Kidney (tissue), 14 donors: Measurements from ENCODE around the gene CA14. TPM values are rescaled to one million over a fixed set of nuclear protein-coding genes. Genes with fewer than 3 reads are reported as not detected.
A peak's percentile ranks its signal among the peaks of the same experiment; 100 is the strongest.

ENCODE experiments used
- DNase-seq, 5 donors: peaks; one replicate each; pipeline ENCODE4 v3.0.0-alpha.2; 2013 to 2020
- FAIRE-seq: peaks from 2 replicates; lab custom pipeline; 2012; peaks lifted over from hg19 to GRCh38; lab: Jason Lieb, UNC
- H3K27ac ChIP-seq, 2 donors: one replicate each; pipeline ENCODE4 v1.7.0; 2013; ENCODE audit warnings: low read depth in 2 of 2, low read length in 2 of 2, inconsistent platforms in 1 of 2
- H3K27me3 ChIP-seq: one replicate; pipeline ENCODE4 v1.7.1; 2013; ENCODE audit warnings: low read length, inconsistent platforms; ENCODE audit not compliant: control insufficient read depth, insufficient read depth
- H3K36me3 ChIP-seq, 3 donors: one replicate each; pipeline versions ENCODE4 v1.7.0 to v1.7.1; 2013; ENCODE audit warnings: low read length in 3 of 3, control low read depth in 1 of 3, inconsistent platforms in 1 of 3; ENCODE audit not compliant: insufficient read depth in 3 of 3, control insufficient read depth in 2 of 3
- H3K4me1 ChIP-seq, 3 donors: one replicate each; pipeline versions ENCODE4 v1.7.0 to v1.7.1; 2013; ENCODE audit warnings: low read length in 3 of 3, inconsistent platforms in 1 of 3, low read depth in 1 of 3; ENCODE audit not compliant: control insufficient read depth in 2 of 3, insufficient read depth in 2 of 3
- H3K4me3 ChIP-seq, 3 donors: one replicate each; pipeline versions ENCODE4 v1.7.0 to v1.8.1; 2013; ENCODE audit warnings: low read length in 3 of 3, control low read depth in 1 of 3, inconsistent platforms in 1 of 3
- H3K9ac ChIP-seq, 3 donors: one replicate each; pipeline versions ENCODE4 v1.7.0 to v1.7.1; 2013; ENCODE audit warnings: low read length in 3 of 3, control low read depth in 1 of 3, inconsistent platforms in 1 of 3
- H3K9me3 ChIP-seq, 3 donors: one replicate each; pipeline versions ENCODE4 v1.7.0 to v1.7.1; 2013; ENCODE audit warnings: low read length in 3 of 3, control low read depth in 1 of 3, inconsistent platforms in 1 of 3; ENCODE audit not compliant: control insufficient read depth in 2 of 3, insufficient read depth in 1 of 3
- intact Hi-C: fragments of 100-400 bp; cut with DNase I; formaldehyde crosslinking; loops from one replicate; pipeline ENCODE4 v1.11.1; 2022
- polyA plus RNA-seq: library from polyadenylated mRNA; stranded (reverse); fragments of 350-450 nt; fragmentation: Illumina TruSeq; extraction: RNeasy Lipid Tissue Mini Kit (QIAGEN cat#74804); gene quantifications from one replicate; pipeline ENCODE4 v1.2.3, GENCODE V29; 2014; ENCODE audit warnings: low read depth, low replicate concordance; ENCODE audit not compliant: insufficient read depth
- total RNA-seq: library from RNA; stranded (reverse); fragmentation: NEBNext Ultra II Directional; extraction: Animal tissue kit (Norgen Biotek cat#: 25700); gene quantifications from one replicate; pipeline ENCODE4 v1.2.1, GENCODE V29; 2021
- TF ChIP-seq, protein P1 (sequence below): IDR thresholded peaks from 3 replicates; pipeline ENCODE4 v1.5.1; 2012; ENCODE audit warnings: mild to moderate bottlenecking, moderate library complexity, borderline replicate concordance; ENCODE audit not compliant: insufficient read depth; ENCODE audit errors: extremely low read depth
- donor health status: control.
- donor health status: control.
- donor health status: control.
- donor health status: control.
- donor health status: control.
- donor health status: DM: yes; HTN: yes; CAD: no.
- donor health status: Normal renal cell carcinoma (clear cell type).

The CA14 gene
- total and polyA plus RNA-seq, 2 donors from 2014 or later = 0.35 to 0.41 TPM

DNA sequence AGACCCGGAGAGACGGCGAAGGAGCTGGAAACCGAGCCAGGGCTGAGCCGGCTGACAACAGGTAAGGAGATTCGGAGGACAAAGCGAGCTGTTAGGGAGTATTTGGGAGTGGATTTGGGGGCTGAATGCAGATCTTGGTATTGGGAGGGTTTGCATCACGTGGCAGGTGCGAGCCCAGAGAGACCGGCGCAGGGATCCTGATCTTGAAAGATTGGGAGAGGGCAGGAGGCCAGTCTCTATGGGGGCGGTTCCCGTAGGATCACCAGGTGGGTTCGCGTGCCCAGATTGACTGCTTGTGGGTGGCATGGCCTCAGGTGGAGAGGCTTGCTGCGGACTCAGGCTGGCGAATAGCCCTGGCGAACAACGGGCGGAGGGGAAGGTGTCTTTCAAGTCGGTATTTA, 25.0 kb downstream of the CA14 start:
- Histone ChIP-seq H3K4me3 (peak overlapping the region; percentile 80 to 93 (median 81)), H3K9me3 (no peaks in the 10 kb centered on the region), H3K27ac (peak overlapping the region; percentile 39 to 51), H3K27me3 (no peaks in the 10 kb centered on the region), H3K4me1 (peaks cover 0 to 22% (median 15%) of the 10 kb centered on the region in 3 donors), H3K9ac (peak overlapping the region; percentile 16 to 82 (median 66)), H3K36me3 (peaks cover 0 to 6% (median 5%) of the 10 kb centered on the region in 3 donors)
- TF ChIP-seq, protein P1, sequence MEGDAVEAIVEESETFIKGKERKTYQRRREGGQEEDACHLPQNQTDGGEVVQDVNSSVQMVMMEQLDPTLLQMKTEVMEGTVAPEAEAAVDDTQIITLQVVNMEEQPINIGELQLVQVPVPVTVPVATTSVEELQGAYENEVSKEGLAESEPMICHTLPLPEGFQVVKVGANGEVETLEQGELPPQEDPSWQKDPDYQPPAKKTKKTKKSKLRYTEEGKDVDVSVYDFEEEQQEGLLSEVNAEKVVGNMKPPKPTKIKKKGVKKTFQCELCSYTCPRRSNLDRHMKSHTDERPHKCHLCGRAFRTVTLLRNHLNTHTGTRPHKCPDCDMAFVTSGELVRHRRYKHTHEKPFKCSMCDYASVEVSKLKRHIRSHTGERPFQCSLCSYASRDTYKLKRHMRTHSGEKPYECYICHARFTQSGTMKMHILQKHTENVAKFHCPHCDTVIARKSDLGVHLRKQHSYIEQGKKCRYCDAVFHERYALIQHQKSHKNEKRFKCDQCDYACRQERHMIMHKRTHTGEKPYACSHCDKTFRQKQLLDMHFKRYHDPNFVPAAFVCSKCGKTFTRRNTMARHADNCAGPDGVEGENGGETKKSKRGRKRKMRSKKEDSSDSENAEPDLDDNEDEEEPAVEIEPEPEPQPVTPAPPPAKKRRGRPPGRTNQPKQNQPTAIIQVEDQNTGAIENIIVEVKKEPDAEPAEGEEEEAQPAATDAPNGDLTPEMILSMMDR = no peak
- intact Hi-C loops = no loop called here
- DNase-seq (no peak), FAIRE-seq (no peak)

- Histone ChIP-seq H3K9me3 (no peaks in the 10 kb centered on the region), H3K27ac (no peak overlapping the region), H3K9ac (peak overlapping the region in 1 of 3 donors; percentile 82), H3K27me3 (no peaks in the 10 kb centered on the region), H3K4me3 (peak overlapping the region in 2 of 3 donors; percentile 81 to 93), H3K4me1 (peaks cover 0 to 22% (median 15%) of the 10 kb centered on the region in 3 donors), H3K36me3 (peaks cover 0 to 7% (median 6%) of the 10 kb centered on the region in 3 donors)
- intact Hi-C loops = no loop called here
- TF ChIP-seq, protein P1 = no peak
- DNase-seq (peak in 1 of 5 donors; percentile 39), FAIRE-seq (no peak)
Measured at GRCh38 chr1:150283260-150283659, 25.7 kb downstream of the CA14 start.

- Histone ChIP-seq H3K4me1 (peaks cover 5 to 8% (median 5%) of the 10 kb centered on the region in 3 donors), H3K27ac (no peak overlapping the region), H3K9ac (no peak overlapping the region), H3K27me3 (no peaks in the 10 kb centered on the region), H3K4me3 (no peak overlapping the region), H3K9me3 (no peaks in the 10 kb centered on the region), H3K36me3 (peaks cover 0 to 9% (median 6%) of the 10 kb centered on the region in 3 donors)
- intact Hi-C loops = no loop called here
- TF ChIP-seq, protein P1 = no peak
- DNase-seq (no peak), FAIRE-seq (no peak)
Measured at GRCh38 chr1:150288382-150288781, 30.8 kb downstream of the CA14 start.

GRCh38 chr1:150288822-150289221, 31.2 kb downstream of the CA14 start:
- H3K36me3 ChIP-seq = peaks cover 0 to 9% (median 6%) of the 10 kb centered on the region in 3 donors
- no peak overlapping the region for H3K27ac ChIP-seq
- H3K4me3 ChIP-seq = no peak overlapping the region
- H3K9ac ChIP-seq = no peak overlapping the region
- TF ChIP-seq, protein P1 = no peak
- H3K27me3 ChIP-seq = no peaks in the 10 kb centered on the region
- H3K4me1 ChIP-seq = peaks cover 3 to 7% (median 6%) of the 10 kb centered on the region in 3 donors
- H3K9me3 ChIP-seq = no peaks in the 10 kb centered on the region
- DNase-seq = no peak
- intact Hi-C loops = no loop called here
- no peak for FAIRE-seq
